ENCODE results near the gene CEP95.
A peak's percentile ranks its signal among the peaks of the same experiment; 100 is the strongest.

CEP95 gene

GRCh38 chr17:64509179-64509578, 2.4 kb downstream of the CEP95 start:
- DNase-seq (ENCODE audit: low read depth, low spot score): no peak
- no peak overlapping the region for H3K27ac ChIP-seq

GRCh38 chr17:64515419-64515818, 8.6 kb downstream of the CEP95 start:
- DNase-seq (ENCODE audit: low read depth, low spot score): no peak
- no peak overlapping the region for H3K27ac ChIP-seq

- H3K27ac ChIP-seq: no peak overlapping the region
- DNase-seq (ENCODE audit: low read depth, low spot score): no peak
These were observed 9.1 kb downstream of the CEP95 start for GRCh38 chr17:64515829-64516228.

GRCh38 chr17:64519601-64520000, 12.8 kb downstream of the CEP95 start:
- DNase-seq (ENCODE audit: low read depth, low spot score): no peak

GRCh38 chr17:64520359-64520758, 13.6 kb downstream of the CEP95 start:
- H3K27ac ChIP-seq: no peak overlapping the region
- DNase-seq (ENCODE audit: low read depth, low spot score): no peak

More at GRCh38 chr17:64519601-64520000, 12.8 kb downstream of the CEP95 start:
- no peak overlapping the region for H3K27ac ChIP-seq

- no peak for DNase-seq (ENCODE audit: low read depth, low spot score)
These were observed 21.1 kb downstream of the CEP95 start for GRCh38 chr17:64527914-64528313.

GRCh38 chr17:64529221-64529620, 22.4 kb downstream of the CEP95 start:
- no peak for DNase-seq (ENCODE audit: low read depth, low spot score)
- H3K27ac ChIP-seq: no peak overlapping the region

More at GRCh38 chr17:64527914-64528313, 21.1 kb downstream of the CEP95 start:
- no peak overlapping the region for H3K27ac ChIP-seq

GRCh38 chr17:64531955-64532371, 25.2 kb downstream of the CEP95 start:
- no peak for DNase-seq (ENCODE audit: low read depth, low spot score)
- H3K27ac ChIP-seq: no peak overlapping the region

- no peak for DNase-seq (ENCODE audit: low read depth, low spot score)
- H3K27ac ChIP-seq: no peak overlapping the region
These were observed 25.6 kb downstream of the CEP95 start for GRCh38 chr17:64532409-64532808.

GRCh38 chr17:64533784-64534183, 27.0 kb downstream of the CEP95 start:
- DNase-seq (ENCODE audit: low read depth, low spot score): no peak
- H3K27ac ChIP-seq: no peak overlapping the region

- no peak overlapping the region for H3K27ac ChIP-seq
- DNase-seq (ENCODE audit: low read depth, low spot score): no peak
These were observed 27.4 kb downstream of the CEP95 start for GRCh38 chr17:64534187-64534586.

GRCh38 chr17:64535357-64535756, 28.6 kb downstream of the CEP95 start:
- DNase-seq (ENCODE audit: low read depth, low spot score): no peak
- no peak overlapping the region for H3K27ac ChIP-seq

GRCh38 chr17:64536913-64537312, 30.1 kb downstream of the CEP95 start:
- DNase-seq (ENCODE audit: low read depth, low spot score): no peak
- no peak overlapping the region for H3K27ac ChIP-seq

GRCh38 chr17:64537488-64537887, 30.7 kb downstream of the CEP95 start:
- DNase-seq (ENCODE audit: low read depth, low spot score): no peak
- H3K27ac ChIP-seq: no peak overlapping the region

- DNase-seq (ENCODE audit: low read depth, low spot score): no peak
- no peak overlapping the region for H3K27ac ChIP-seq
These were observed 31.8 kb downstream of the CEP95 start for GRCh38 chr17:64538508-64539130.

GRCh38 chr17:64540118-64540776, 33.5 kb downstream of the CEP95 start:
- no peak for DNase-seq (ENCODE audit: low read depth, low spot score)
- peak overlapping the region; percentile 5 for H3K27ac ChIP-seq

- H3K27ac ChIP-seq: no peak overlapping the region
- no peak for DNase-seq (ENCODE audit: low read depth, low spot score)
These were observed 38.0 kb downstream of the CEP95 start for GRCh38 chr17:64544742-64545141.

GRCh38 chr17:64546716-64547115, 39.9 kb downstream of the CEP95 start:
- no peak overlapping the region for H3K27ac ChIP-seq
- DNase-seq (ENCODE audit: low read depth, low spot score): no peak

GRCh38 chr17:64547319-64547718, 40.5 kb downstream of the CEP95 start:
- no peak for DNase-seq (ENCODE audit: low read depth, low spot score)
- H3K27ac ChIP-seq: no peak overlapping the region

- DNase-seq (ENCODE audit: low read depth, low spot score): no peak
- H3K27ac ChIP-seq: no peak overlapping the region
These were observed 44.7 kb downstream of the CEP95 start for GRCh38 chr17:64551461-64551860.

- H3K27ac ChIP-seq: no peak overlapping the region
- no peak for DNase-seq (ENCODE audit: low read depth, low spot score)
These were observed 47.4 kb downstream of the CEP95 start for GRCh38 chr17:64554028-64554637.

GRCh38 chr17:64555281-64555680, 48.5 kb downstream of the CEP95 start:
- DNase-seq (ENCODE audit: low read depth, low spot score): no peak

More at GRCh38 chr17:64555281-64555680, 48.5 kb downstream of the CEP95 start:
- no peak overlapping the region for H3K27ac ChIP-seq

Measured in epithelial cell of prostate (primary cell).